Naive thymus-derived CD4-positive, alpha-beta T cell (primary cell): ENCODE results near the gene PFKFB1. TPM values are rescaled to one million over a fixed set of nuclear protein-coding genes. Genes with fewer than 3 reads are reported as not detected.

ENCODE experiments used
- ATAC-seq: fragments of 150-1000 bp; cut with Tn5 transposase; 2 replicates; pipeline ENCODE4 v1.10.0; 2021; ENCODE audit warnings: mild to moderate bottlenecking, moderate library complexity
- CTCF ChIA-PET: fragments of 350-600 bp; sonication (Branson Sonifier 250); formaldehyde crosslinking; loops from one replicate; lab custom pipeline; 2021; ENCODE audit warnings: antibody characterized with exemption; lab: Charles Lee
- POLR2A ChIA-PET: fragments of 350-600 bp; sonication (Branson Sonifier 250); formaldehyde crosslinking; loops from one replicate; lab custom pipeline; 2021; ENCODE audit warnings: antibody characterized with exemption, inconsistent platforms; lab: Charles Lee
- DNase-seq, 9 donors: peaks; one replicate each; pipeline versions ENCODE4 v3.0.0 to v3.0.0-alpha.2; 2020 to 2022; ENCODE audit warnings: mixed read lengths in 1 of 9
- H3K27ac ChIP-seq: one replicate; pipeline ENCODE4 v1.7.0; 2013; ENCODE audit warnings: mild to moderate bottlenecking, low read depth, low read length, moderate library complexity
- H3K27me3 ChIP-seq, 2 donors: one replicate each; pipeline ENCODE4 v1.7.0; 2013; ENCODE audit warnings: low read length in 2 of 2, mild to moderate bottlenecking in 2 of 2, moderate library complexity in 2 of 2; ENCODE audit not compliant: control insufficient read depth in 2 of 2, insufficient read depth in 2 of 2
- H3K36me3 ChIP-seq, 3 experiments: 1 replicate in 2 of 3; 2 replicates in 1 of 3; pipeline ENCODE4 v1.7.0; 2013; ENCODE audit warnings: low read length in 3 of 3, mild to moderate bottlenecking in 3 of 3, moderate library complexity in 1 of 3; ENCODE audit not compliant: insufficient read depth in 3 of 3, control insufficient read depth in 2 of 3
- H3K4me1 ChIP-seq, 2 donors: one replicate each; pipeline ENCODE4 v1.7.0; 2013; ENCODE audit warnings: low read length in 2 of 2, mild to moderate bottlenecking in 2 of 2, moderate library complexity in 1 of 2; ENCODE audit not compliant: control insufficient read depth in 2 of 2, insufficient read depth in 2 of 2
- H3K4me3 ChIP-seq: 2 replicates; pipeline ENCODE4 v1.7.0; 2013; ENCODE audit warnings: mild to moderate bottlenecking, low read length
- H3K9me3 ChIP-seq, 3 experiments: 1 replicate in 2 of 3; 2 replicates in 1 of 3; pipeline ENCODE4 v1.7.0; 2013; ENCODE audit warnings: low read length in 3 of 3; ENCODE audit not compliant: control insufficient read depth in 2 of 3
- H3K27ac Mint-ChIP-seq, 9 donors: one replicate each; pipeline ENCODE4 v1.8.0; 2020 to 2022; ENCODE audit warnings: mixed read lengths in 9 of 9, mild to moderate bottlenecking in 8 of 9, moderate library complexity in 5 of 9, inconsistent platforms in 2 of 9
- H3K27me3 Mint-ChIP-seq, 5 donors: one replicate each; pipeline ENCODE4 v1.8.0; 2021 to 2022; ENCODE audit warnings: mixed read lengths in 5 of 5, mild to moderate bottlenecking in 1 of 5
- H3K36me3 Mint-ChIP-seq, 5 donors: one replicate each; pipeline ENCODE4 v1.8.0; 2020 to 2022; ENCODE audit warnings: mixed read lengths in 5 of 5, mild to moderate bottlenecking in 3 of 5, inconsistent platforms in 1 of 5
- H3K4me1 Mint-ChIP-seq, 7 donors: one replicate each; pipeline ENCODE4 v1.8.0; 2020 to 2022; ENCODE audit warnings: mixed read lengths in 7 of 7, mild to moderate bottlenecking in 3 of 7, inconsistent platforms in 1 of 7
- H3K4me3 Mint-ChIP-seq, 10 donors: one replicate each; pipeline ENCODE4 v1.8.0; 2020 to 2022; ENCODE audit warnings: mild to moderate bottlenecking in 10 of 10, mixed read lengths in 10 of 10, moderate library complexity in 6 of 10, inconsistent platforms in 2 of 10
- H3K9me3 Mint-ChIP-seq, 11 donors: one replicate each; pipeline ENCODE4 v1.8.0; 2020 to 2022; ENCODE audit warnings: mixed read lengths in 11 of 11, mild to moderate bottlenecking in 4 of 11, inconsistent platforms in 1 of 11, moderate library complexity in 1 of 11
- intact Hi-C, 2 donors: fragments of 100-400 bp; cut with micrococcal nuclease; formaldehyde crosslinking; loops; one replicate each; pipeline ENCODE4 v1.15.1; 2023
- polyA plus RNA-seq, 2 donors: library from polyadenylated mRNA; unstranded; fragments of 300-500 nt; fragmentation: Illumina TruSeq; gene quantifications; one replicate each; pipeline ENCODE4 v1.2.3, GENCODE V29; 2021
- total RNA-seq, 6 experiments: library from RNA in 5 of 6; stranded (reverse) in 5 of 6; gene quantifications; 1 replicate in 5 of 6; 2 replicates in 1 of 6; pipeline ENCODE4 v1.2.3 and lab custom pipeline; 2021 to 2026

PFKFB1 gene
- total and polyA plus RNA-seq, 7 experiments from 2014 or later: 0.26 to 1.00 (median 0.64) TPM; not detected in 1

DNA sequence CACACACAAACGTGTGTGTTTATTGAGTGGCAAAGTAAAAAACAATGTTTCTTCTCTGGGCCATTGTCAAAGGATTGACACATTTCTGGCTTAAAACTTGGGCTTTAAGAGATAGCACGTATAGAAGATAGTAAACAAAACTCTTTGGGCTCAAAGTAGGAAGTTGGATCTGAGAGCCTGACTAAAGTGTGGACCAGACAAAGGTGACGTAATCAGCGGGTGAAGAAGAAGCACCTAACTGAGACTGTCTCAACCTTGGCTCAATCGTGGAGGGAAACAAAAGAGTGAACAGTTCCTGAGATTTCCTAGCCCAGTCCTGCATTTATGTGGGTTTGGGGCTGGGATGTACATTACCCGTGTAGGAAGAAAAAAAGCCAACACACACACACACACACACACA lies 13.7 kb downstream of the PFKFB1 start:
- no peaks in the 10 kb centered on the region for H3K4me1 Mint-ChIP-seq
- Histone ChIP-seq H3K36me3 (no peaks in the 10 kb centered on the region), H3K4me3 (no peak overlapping the region), H3K4me1 (no peaks in the 10 kb centered on the region), H3K9me3 (no peaks in the 10 kb centered on the region), H3K27ac (no peak overlapping the region), H3K27me3 (no peaks in the 10 kb centered on the region)
- intact Hi-C loops: no loop called here
- ATAC-seq (no peak), DNase-seq (no peak)
- POLR2A ChIA-PET: no interaction called here
- peaks cover 0 to 9% (median 0%) of the 10 kb centered on the region in 11 donors for H3K9me3 Mint-ChIP-seq
- H3K27me3 Mint-ChIP-seq: no peaks in the 10 kb centered on the region
- no peak overlapping the region for H3K4me3 Mint-ChIP-seq
- no peak overlapping the region for H3K27ac Mint-ChIP-seq
- peaks cover 0 to 6% (median 0%) of the 10 kb centered on the region in 5 donors for H3K36me3 Mint-ChIP-seq
- CTCF ChIA-PET: no interaction called here

DNA sequence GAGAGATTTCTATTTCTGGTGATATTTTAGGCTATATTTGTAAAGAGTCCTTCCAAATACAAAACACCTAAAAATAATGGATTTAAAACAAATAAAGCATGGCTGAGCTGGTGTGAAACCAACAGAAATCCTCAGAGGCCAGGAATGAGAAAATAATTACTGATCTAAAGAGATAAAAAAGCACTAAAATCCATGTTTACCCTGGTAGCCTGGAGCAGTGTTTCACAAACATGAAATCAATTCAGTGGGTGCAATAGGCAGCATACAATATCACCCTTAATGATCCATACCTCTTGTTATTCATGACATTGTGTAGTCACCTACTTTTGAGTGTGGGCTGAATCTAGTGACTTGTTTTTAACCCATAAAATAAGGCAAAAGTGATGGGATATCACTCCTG lies 14.6 kb downstream of the PFKFB1 start:
- ChIA-PET CTCF (no interaction called here), POLR2A (no interaction called here)
- no peak overlapping the region for H3K4me3 ChIP-seq
- no peaks in the 10 kb centered on the region for H3K36me3 ChIP-seq
- peaks cover 0 to 6% (median 0%) of the 10 kb centered on the region in 5 donors for H3K36me3 Mint-ChIP-seq
- no peak overlapping the region for H3K27ac ChIP-seq
- DNase-seq (no peak), ATAC-seq (no peak)
- intact Hi-C loops: no loop called here
- no peaks in the 10 kb centered on the region for H3K27me3 Mint-ChIP-seq
- H3K27me3 ChIP-seq: no peaks in the 10 kb centered on the region
- H3K9me3 ChIP-seq: no peaks in the 10 kb centered on the region
- H3K4me1 Mint-ChIP-seq: no peaks in the 10 kb centered on the region
- no peak overlapping the region for H3K27ac Mint-ChIP-seq
- no peaks in the 10 kb centered on the region for H3K4me1 ChIP-seq
- no peak overlapping the region for H3K4me3 Mint-ChIP-seq
- H3K9me3 Mint-ChIP-seq: peaks cover 0 to 9% (median 0%) of the 10 kb centered on the region in 11 donors

DNA sequence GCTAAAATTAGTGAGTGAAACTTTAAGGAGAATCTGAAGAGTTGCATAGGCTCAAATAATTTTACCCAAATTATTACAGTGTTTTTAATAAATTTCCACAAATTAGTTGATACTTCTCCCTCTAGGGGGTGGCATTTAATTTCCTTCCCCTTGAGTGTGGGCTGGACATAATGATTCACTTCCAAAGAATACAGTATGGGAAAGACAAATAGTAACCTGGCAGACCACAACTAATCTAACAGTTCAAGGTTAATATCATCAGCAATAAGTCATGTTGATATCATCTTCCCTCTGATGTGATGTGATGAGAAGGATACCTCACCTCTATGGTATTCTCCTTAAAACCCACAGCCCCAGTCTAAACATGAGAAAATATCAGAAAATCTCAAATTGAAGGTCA lies 15.5 kb downstream of the PFKFB1 start:
- H3K9me3 ChIP-seq: no peaks in the 10 kb centered on the region
- H3K27ac ChIP-seq: no peak overlapping the region
- H3K4me1 ChIP-seq: no peaks in the 10 kb centered on the region
- no peak overlapping the region for H3K4me3 ChIP-seq
- DNase-seq: no peak
- H3K27ac Mint-ChIP-seq: no peak overlapping the region
- H3K4me3 Mint-ChIP-seq: no peak overlapping the region
- H3K9me3 Mint-ChIP-seq: peaks cover 0 to 4% (median 0%) of the 10 kb centered on the region in 11 donors
- H3K27me3 Mint-ChIP-seq: no peaks in the 10 kb centered on the region
- ChIA-PET CTCF (no interaction called here), POLR2A (no interaction called here)
- H3K36me3 ChIP-seq: no peaks in the 10 kb centered on the region
- no peaks in the 10 kb centered on the region for H3K36me3 Mint-ChIP-seq
- no peaks in the 10 kb centered on the region for H3K27me3 ChIP-seq
- ATAC-seq: no peak
- H3K4me1 Mint-ChIP-seq: no peaks in the 10 kb centered on the region
- intact Hi-C loops: no loop called here

- Mint-ChIP-seq H3K4me1 (no peaks in the 10 kb centered on the region), H3K27ac (no peak overlapping the region), H3K36me3 (no peaks in the 10 kb centered on the region), H3K27me3 (no peaks in the 10 kb centered on the region), H3K9me3 (peaks cover 0 to 3% (median 0%) of the 10 kb centered on the region in 11 donors), H3K4me3 (no peak overlapping the region)
- Histone ChIP-seq H3K9me3 (no peaks in the 10 kb centered on the region), H3K36me3 (no peaks in the 10 kb centered on the region), H3K27ac (no peak overlapping the region), H3K27me3 (no peaks in the 10 kb centered on the region), H3K4me1 (no peaks in the 10 kb centered on the region), H3K4me3 (no peak overlapping the region)
- CTCF ChIA-PET: no interaction called here
- POLR2A ChIA-PET: no interaction called here
- intact Hi-C loops: no loop called here
- DNase-seq: no peak
- ATAC-seq: no peak
Measured at GRCh38 chrX:54977387-54977786, 16.6 kb downstream of the PFKFB1 start.

DNA sequence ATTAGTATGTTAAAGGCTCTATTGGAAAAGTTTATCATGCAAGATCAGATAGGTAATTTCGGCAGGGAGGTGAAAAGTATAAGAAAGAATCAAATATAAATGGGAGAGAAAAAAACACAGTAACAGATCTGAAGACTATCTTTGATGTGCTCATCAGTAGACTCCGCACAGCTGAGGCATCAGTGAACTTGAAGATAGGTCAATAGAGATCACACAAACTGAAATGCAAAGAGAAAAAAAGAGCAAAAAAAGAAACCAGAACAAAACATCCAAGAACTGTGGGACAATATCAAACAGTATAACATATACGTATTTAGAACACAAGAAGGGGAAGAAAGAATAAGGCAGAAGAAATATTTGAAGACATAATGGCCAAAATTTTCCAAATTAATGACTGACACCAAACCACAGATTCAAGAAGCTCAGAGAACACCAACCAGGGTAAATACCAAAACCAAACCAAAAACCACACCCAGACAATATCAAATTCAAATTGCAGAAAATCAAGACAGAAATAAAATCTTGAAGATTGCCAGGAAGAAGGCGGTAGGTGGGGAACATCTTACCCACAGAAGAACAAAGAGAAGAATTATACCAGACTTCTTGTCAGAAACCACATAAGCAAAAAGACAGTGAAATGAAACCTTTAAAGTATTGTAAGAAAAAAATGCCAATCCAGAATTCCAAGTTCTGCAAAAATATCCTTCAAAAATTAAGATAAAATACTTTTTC lies 29.1 kb downstream of the PFKFB1 start:
- H3K9me3 Mint-ChIP-seq: peaks cover 0 to 10% (median 0%) of the 10 kb centered on the region in 11 donors
- CTCF ChIA-PET: no interaction called here
- Histone ChIP-seq H3K9me3 (no peaks in the 10 kb centered on the region), H3K27ac (no peak overlapping the region), H3K36me3 (no peaks in the 10 kb centered on the region), H3K27me3 (no peaks in the 10 kb centered on the region), H3K4me1 (peaks cover 0 to 20% of the 10 kb centered on the region in 2 donors), H3K4me3 (no peak overlapping the region)
- intact Hi-C loops: loop anchor here in 1 of 2 donors (1.0 to 5.0 kb wide), 3 partner anchors 35 to 73 kb away; partner anchors contain the start of genes APEX2 and TRO
- peak; percentile 70 for ATAC-seq
- H3K4me1 Mint-ChIP-seq: peaks cover 6 to 60% (median 46%) of the 10 kb centered on the region in 7 donors
- H3K27ac Mint-ChIP-seq: peak overlapping the region in 7 of 9 donors; percentile 61 to 90 (median 79)
- POLR2A ChIA-PET: interaction anchor here (1.2 kb wide), 1 partner anchor 35 kb away, joined by 3 read pairs; no protein-coding TSS in a partner anchor
- peaks cover 0 to 3% (median 0%) of the 10 kb centered on the region in 5 donors for H3K27me3 Mint-ChIP-seq
- H3K36me3 Mint-ChIP-seq: no peaks in the 10 kb centered on the region
- H3K4me3 Mint-ChIP-seq: peak overlapping the region in 9 of 10 donors; percentile 12 to 83 (median 55)
- peak in 7 of 9 donors; percentile 9 to 67 (median 54) for DNase-seq

DNA sequence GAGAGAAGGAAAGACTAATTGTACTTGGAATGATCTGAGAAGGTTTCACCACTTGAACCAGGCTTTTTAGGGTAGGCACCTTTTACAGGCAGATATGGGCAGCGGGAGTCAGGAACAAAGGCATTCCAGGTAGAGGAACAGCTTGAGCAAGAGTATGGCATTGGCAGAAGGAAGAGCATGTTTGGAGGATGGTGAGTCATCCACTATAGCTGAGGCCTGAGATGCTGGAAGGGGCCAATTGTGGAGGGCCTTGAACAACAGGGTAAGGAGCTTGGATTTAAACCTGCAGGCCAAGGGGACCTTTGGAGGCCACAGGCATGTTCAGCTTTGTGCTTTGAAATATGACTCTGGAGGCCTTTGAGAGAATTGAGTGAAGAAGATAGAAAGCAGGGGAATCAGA lies 32.2 kb downstream of the PFKFB1 start:
- peaks cover 6 to 59% (median 42%) of the 10 kb centered on the region in 7 donors for H3K4me1 Mint-ChIP-seq
- peaks cover 0 to 20% of the 10 kb centered on the region in 2 donors for H3K4me1 ChIP-seq
- no peaks in the 10 kb centered on the region for H3K27me3 ChIP-seq
- ChIA-PET CTCF (no interaction called here), POLR2A (no interaction called here)
- intact Hi-C loops: no loop called here
- H3K9me3 ChIP-seq: no peaks in the 10 kb centered on the region
- no peaks in the 10 kb centered on the region for H3K36me3 Mint-ChIP-seq
- no peak for ATAC-seq
- no peak for DNase-seq
- no peak overlapping the region for H3K27ac Mint-ChIP-seq
- H3K27ac ChIP-seq: no peak overlapping the region
- no peaks in the 10 kb centered on the region for H3K36me3 ChIP-seq
- H3K4me3 Mint-ChIP-seq: no peak overlapping the region
- H3K4me3 ChIP-seq: no peak overlapping the region
- H3K9me3 Mint-ChIP-seq: peaks cover 0 to 5% (median 0%) of the 10 kb centered on the region in 11 donors
- peaks cover 0 to 3% (median 0%) of the 10 kb centered on the region in 5 donors for H3K27me3 Mint-ChIP-seq
